ACC112 (cell line): ENCODE measurements around the gene GNAS.

Experiments used
- H2AFZ ChIP-seq: fragments of 200-600 bp; sonication (generic); one replicate; pipeline ENCODE4 v1.6.0; 2017; ENCODE audit warnings: antibody characterized with exemption, low read length; ENCODE audit not compliant: unreplicated experiment
- H3K27ac ChIP-seq: fragments of 200-600 bp; sonication (generic); 2 replicates; pipeline ENCODE4 v1.5.1; 2014; ENCODE audit warnings: low read depth, mild to moderate bottlenecking, antibody characterized with exemption, low read length, moderate library complexity
- H3K27me3 ChIP-seq: fragments of 200-600 bp; sonication (generic); 2 replicates; pipeline ENCODE4 v1.6.1; 2014; ENCODE audit warnings: mild to moderate bottlenecking, antibody characterized with exemption, low read length, moderate library complexity, mixed read lengths; ENCODE audit not compliant: insufficient read depth
- H3K36me3 ChIP-seq: fragments of 200-600 bp; sonication (generic); 2 replicates; pipeline ENCODE4 v1.6.1; 2016; ENCODE audit warnings: mild to moderate bottlenecking, antibody characterized with exemption, low read length, moderate library complexity, mixed read lengths; ENCODE audit not compliant: insufficient read depth
- H3K4me1 ChIP-seq: fragments of 200-600 bp; sonication (generic); one replicate; pipeline ENCODE4 v1.6.1; 2016; ENCODE audit warnings: low read length, mixed read lengths; ENCODE audit not compliant: insufficient read depth, unreplicated experiment, control insufficient read depth
- H3K4me3 ChIP-seq: fragments of 200-600 bp; sonication (generic); 2 replicates; pipeline ENCODE4 v1.5.1; 2014; ENCODE audit warnings: mild to moderate bottlenecking, low read depth, low read length
- H3K79me2 ChIP-seq: fragments of 200-600 bp; sonication (generic); one replicate; pipeline ENCODE4 v1.6.0; 2016; ENCODE audit warnings: low read length; ENCODE audit not compliant: control insufficient read depth, unreplicated experiment, insufficient read depth

The GNAS gene

GRCh38 chr20:58953050-58953449 lies 100.5 kb downstream of the GNAS start:
- H3K4me1 ChIP-seq = no peaks in the 10 kb centered on the region
- peaks cover 23% of the 10 kb centered on the region for H3K27me3 ChIP-seq
- no peaks in the 10 kb centered on the region for H3K36me3 ChIP-seq
- H3K4me3 ChIP-seq = no peak overlapping the region
- H2AFZ ChIP-seq = no peak overlapping the region
- no peak overlapping the region for H3K27ac ChIP-seq
- no peaks in the 10 kb centered on the region for H3K79me2 ChIP-seq

GRCh38 chr20:58956078-58956477 lies 103.6 kb downstream of the GNAS start:
- Histone ChIP-seq H3K36me3 (no peaks in the 10 kb centered on the region), H3K79me2 (no peaks in the 10 kb centered on the region), H3K4me1 (no peaks in the 10 kb centered on the region), H3K27ac (no peak overlapping the region), H3K4me3 (no peak overlapping the region), H3K27me3 (peaks cover 8% of the 10 kb centered on the region; the same call in 1 of the 2 replicates), H2AFZ (no peak overlapping the region)

DNA sequence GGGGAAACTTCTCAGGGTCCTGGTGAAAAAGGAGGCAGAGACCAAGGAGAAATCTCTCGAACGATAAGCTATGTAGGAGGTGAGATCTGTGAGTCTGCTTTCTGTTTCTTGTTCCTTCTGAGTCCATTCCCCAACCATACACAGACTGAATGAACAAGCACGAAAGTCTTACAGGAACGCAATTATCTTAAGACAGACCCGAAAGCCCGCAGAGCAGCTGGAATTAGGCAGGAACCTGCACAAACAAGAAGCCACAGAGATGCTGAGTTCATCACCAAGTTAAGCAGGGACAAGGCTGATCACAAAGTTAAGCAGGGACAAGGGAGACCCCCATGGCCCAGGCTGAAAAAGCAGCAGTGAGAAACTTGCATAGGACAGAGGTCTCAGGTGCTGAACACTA lies 107.1 kb downstream of the GNAS start:
- no peak overlapping the region for H3K27ac ChIP-seq
- no peak overlapping the region for H3K4me3 ChIP-seq
- no peak overlapping the region for H2AFZ ChIP-seq
- H3K27me3 ChIP-seq = peaks cover 29% of the 10 kb centered on the region
- no peaks in the 10 kb centered on the region for H3K36me3 ChIP-seq
- no peaks in the 10 kb centered on the region for H3K4me1 ChIP-seq
- no peaks in the 10 kb centered on the region for H3K79me2 ChIP-seq
